Caco-2 (cell line): ENCODE data around the gene KRTAP9-6. TPM values are rescaled to one million over a fixed set of nuclear protein-coding genes. Genes with fewer than 3 reads are reported as not detected.

Source experiments
- BruUV-seq: library from RNA; stranded (reverse); fragments of 400-500 nt; replicated peaks from 2 replicates; lab custom pipeline; 2021; lab: Mats Ljungman, UMichigan
- CTCF ChIA-PET: fragments of 300-600 bp; sonication (Branson Sonifier 250); formaldehyde crosslinking; loops from one replicate; lab custom pipeline; 2022; ENCODE audit warnings: antibody characterized with exemption; lab: Charles Lee
- POLR2A ChIA-PET: fragments of 300-600 bp; sonication (Branson Sonifier 250); formaldehyde crosslinking; loops from one replicate; lab custom pipeline; 2022; ENCODE audit warnings: antibody characterized with exemption; lab: Charles Lee
- DNase-seq, 2 experiments: peaks; one replicate each; pipeline versions ENCODE4 v3.0.0 to v3.0.0-alpha.2; 2020 to 2022
- H3K27me3 ChIP-seq: replicated peaks from 2 replicates; pipeline ENCODE4 v1.6.0; 2011; ENCODE audit warnings: low read length; ENCODE audit not compliant: control insufficient read depth, insufficient read depth
- H3K36me3 ChIP-seq: 2 replicates; pipeline ENCODE4 v1.5.1; 2011; ENCODE audit warnings: low read length; ENCODE audit not compliant: control insufficient read depth, insufficient read depth
- H3K4me1 ChIP-seq: fragments of 250-450 bp; sonication (Bioruptor Pico); 2 replicates; pipeline ENCODE4 v1.5.1; 2020; ENCODE audit warnings: mild to moderate bottlenecking
- H3K4me3 ChIP-seq: 2 replicates; pipeline ENCODE4 v1.5.1; 2011; ENCODE audit warnings: low read depth, mild to moderate bottlenecking, control low read depth, low read length
- H3K9me3 ChIP-seq: fragments of 250-450 bp; sonication (Bioruptor Pico); 2 replicates; pipeline ENCODE4 v1.5.1; 2020; ENCODE audit warnings: mild to moderate bottlenecking, moderate library complexity
- H3K27ac Mint-ChIP-seq: one replicate; pipeline ENCODE4 v1.8.0; 2022; ENCODE audit warnings: mixed read lengths; ENCODE audit not compliant: unreplicated experiment
- H3K27me3 Mint-ChIP-seq: one replicate; pipeline ENCODE4 v1.8.0; 2022; ENCODE audit warnings: mixed read lengths; ENCODE audit not compliant: insufficient read depth, unreplicated experiment
- H3K36me3 Mint-ChIP-seq: one replicate; pipeline ENCODE4 v1.8.0; 2022; ENCODE audit warnings: mild to moderate bottlenecking, mixed read lengths; ENCODE audit not compliant: insufficient read depth, unreplicated experiment
- H3K4me1 Mint-ChIP-seq: one replicate; pipeline ENCODE4 v1.8.0; 2022; ENCODE audit warnings: low read depth, mixed read lengths; ENCODE audit not compliant: unreplicated experiment
- H3K4me3 Mint-ChIP-seq: one replicate; pipeline ENCODE4 v1.8.0; 2022; ENCODE audit warnings: mild to moderate bottlenecking, moderate library complexity, mixed read lengths; ENCODE audit not compliant: unreplicated experiment
- H3K9me3 Mint-ChIP-seq: one replicate; pipeline ENCODE4 v1.8.0; 2022; ENCODE audit warnings: mixed read lengths; ENCODE audit not compliant: unreplicated experiment
- intact Hi-C: fragments of 100-400 bp; cut with micrococcal nuclease; formaldehyde crosslinking; loops from one replicate; pipeline ENCODE4 v1.10.0; 2022; ENCODE audit not compliant: unreplicated experiment
- total RNA-seq: library from RNA; stranded (reverse); gene quantifications from 2 replicates; pipeline ENCODE4 v1.2.3, GENCODE V29; 2022
- TF ChIP-seq, protein P1 (sequence below), 2 experiments: fragments of 200-600 bp in 1 of 2; IDR thresholded peaks; 1 replicate in 1 of 2; 2 replicates in 1 of 2; pipeline versions ENCODE4 v1.5.1 to v1.8.0; 2011 to 2022; ENCODE audit warnings: antibody characterized with exemption in 1 of 2, control low read depth in 1 of 2, inconsistent platforms in 1 of 2, low read depth in 1 of 2, low read length in 1 of 2, mild to moderate bottlenecking in 1 of 2, moderate library complexity in 1 of 2; ENCODE audit not compliant: insufficient read depth in 1 of 2, severe bottlenecking in 1 of 2, unreplicated experiment in 1 of 2

Gene KRTAP9-6
- total RNA-seq, 1 experiment from 2014 or later: not detected

DNA sequence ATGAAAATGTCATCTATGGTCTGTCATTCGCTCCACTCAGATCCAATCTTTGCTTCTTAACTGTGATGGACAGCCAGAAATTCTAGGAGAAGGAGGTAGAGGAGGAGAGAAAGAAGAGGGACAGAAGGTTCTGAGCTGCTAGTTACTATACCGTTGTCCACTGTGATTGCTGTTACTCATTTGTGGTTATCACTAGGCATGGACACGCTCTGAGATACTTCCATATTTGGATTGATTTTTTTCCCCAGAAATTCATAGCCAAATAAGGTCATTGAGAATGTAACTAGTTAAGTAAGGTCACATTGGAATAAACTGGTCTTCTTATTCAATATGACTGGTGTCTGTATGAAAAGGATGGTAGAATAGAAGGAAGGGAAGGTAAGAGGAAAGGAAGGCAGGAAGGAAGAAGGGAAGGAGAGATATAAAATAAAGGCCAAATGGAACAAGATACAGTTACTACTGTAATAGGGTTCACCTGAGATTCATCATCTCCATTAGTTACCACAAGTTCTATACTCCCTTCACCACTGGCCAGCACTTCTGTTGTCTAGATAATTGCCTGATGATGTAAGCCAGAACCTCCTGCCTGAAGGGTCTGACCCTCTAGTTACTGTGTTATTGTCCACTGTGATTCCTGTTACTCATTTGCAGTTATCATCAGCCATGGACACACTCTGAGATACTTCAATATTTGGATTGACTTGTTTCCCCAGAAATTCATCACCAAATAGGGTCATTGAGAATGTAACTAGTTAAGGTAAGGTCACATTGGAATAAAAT lies 13.2 kb downstream of the KRTAP9-6 start:
- Mint-ChIP-seq H3K4me1 (peaks cover 9% of the 10 kb centered on the region), H3K4me3 (no peak overlapping the region), H3K27me3 (no peaks in the 10 kb centered on the region), H3K27ac (no peak overlapping the region), H3K9me3 (no peaks in the 10 kb centered on the region), H3K36me3 (no peaks in the 10 kb centered on the region)
- Histone ChIP-seq H3K4me1 (peaks cover under 1% of the 10 kb centered on the region), H3K9me3 (no peaks in the 10 kb centered on the region), H3K36me3 (no peaks in the 10 kb centered on the region), H3K4me3 (no peak overlapping the region), H3K27me3 (no peaks in the 10 kb centered on the region)
- TF ChIP-seq, protein P1, sequence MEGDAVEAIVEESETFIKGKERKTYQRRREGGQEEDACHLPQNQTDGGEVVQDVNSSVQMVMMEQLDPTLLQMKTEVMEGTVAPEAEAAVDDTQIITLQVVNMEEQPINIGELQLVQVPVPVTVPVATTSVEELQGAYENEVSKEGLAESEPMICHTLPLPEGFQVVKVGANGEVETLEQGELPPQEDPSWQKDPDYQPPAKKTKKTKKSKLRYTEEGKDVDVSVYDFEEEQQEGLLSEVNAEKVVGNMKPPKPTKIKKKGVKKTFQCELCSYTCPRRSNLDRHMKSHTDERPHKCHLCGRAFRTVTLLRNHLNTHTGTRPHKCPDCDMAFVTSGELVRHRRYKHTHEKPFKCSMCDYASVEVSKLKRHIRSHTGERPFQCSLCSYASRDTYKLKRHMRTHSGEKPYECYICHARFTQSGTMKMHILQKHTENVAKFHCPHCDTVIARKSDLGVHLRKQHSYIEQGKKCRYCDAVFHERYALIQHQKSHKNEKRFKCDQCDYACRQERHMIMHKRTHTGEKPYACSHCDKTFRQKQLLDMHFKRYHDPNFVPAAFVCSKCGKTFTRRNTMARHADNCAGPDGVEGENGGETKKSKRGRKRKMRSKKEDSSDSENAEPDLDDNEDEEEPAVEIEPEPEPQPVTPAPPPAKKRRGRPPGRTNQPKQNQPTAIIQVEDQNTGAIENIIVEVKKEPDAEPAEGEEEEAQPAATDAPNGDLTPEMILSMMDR (IDR thresholded peaks at IDR 0.05; ENCODE audit: insufficient read depth in 1 of 2, low read depth in 1 of 2, low read length in 1 of 2, severe bottlenecking in 1 of 2, unreplicated experiment in 1 of 2): no peak
- ChIA-PET POLR2A (no interaction called here), CTCF (no interaction called here)
- no peak for DNase-seq
- intact Hi-C loops: no loop called here
- BruUV-seq: no TSS peak

DNA sequence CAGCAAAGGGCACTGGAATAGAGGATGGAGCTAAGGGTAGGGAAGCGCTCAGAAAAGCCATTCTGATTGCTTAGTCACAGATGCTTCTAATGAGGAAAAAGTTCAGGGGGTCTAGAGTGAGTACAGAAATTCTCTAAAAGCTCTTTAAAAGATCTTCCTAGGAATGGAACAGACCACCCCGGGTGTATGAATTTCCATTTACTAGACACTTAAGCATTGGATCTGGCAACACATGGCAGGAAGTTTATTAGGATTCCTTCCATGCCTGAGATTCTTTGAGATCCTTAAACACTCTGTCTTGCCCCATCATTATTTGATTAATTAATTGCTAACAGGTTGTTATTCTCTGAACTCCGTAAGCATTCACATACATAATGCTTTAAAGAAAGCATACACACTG lies 18.9 kb downstream of the KRTAP9-6 start:
- CTCF ChIA-PET: no interaction called here
- Histone ChIP-seq H3K9me3 (peaks cover 2% of the 10 kb centered on the region; the same call in 1 of the 2 replicates), H3K36me3 (no peaks in the 10 kb centered on the region), H3K4me3 (no peak overlapping the region), H3K4me1 (peaks cover 31% of the 10 kb centered on the region), H3K27me3 (no peaks in the 10 kb centered on the region)
- Mint-ChIP-seq H3K4me3 (no peak overlapping the region), H3K27ac (no peak overlapping the region), H3K9me3 (peaks cover 9% of the 10 kb centered on the region), H3K36me3 (no peaks in the 10 kb centered on the region), H3K27me3 (no peaks in the 10 kb centered on the region), H3K4me1 (peaks cover 34% of the 10 kb centered on the region)
- POLR2A ChIA-PET: no interaction called here
- BruUV-seq: no TSS peak
- peak in 1 of 2 experiments; percentile 22 for DNase-seq
- TF ChIP-seq, protein P1 (IDR thresholded peaks at IDR 0.05; ENCODE audit: insufficient read depth in 1 of 2, low read depth in 1 of 2, low read length in 1 of 2, severe bottlenecking in 1 of 2, unreplicated experiment in 1 of 2): no peak
- intact Hi-C loops: loop anchor here (10.0 kb wide), 1 partner anchor 219 kb away; the partner anchor contains the start of genes KRTAP2-3 and KRTAP2-4

DNA sequence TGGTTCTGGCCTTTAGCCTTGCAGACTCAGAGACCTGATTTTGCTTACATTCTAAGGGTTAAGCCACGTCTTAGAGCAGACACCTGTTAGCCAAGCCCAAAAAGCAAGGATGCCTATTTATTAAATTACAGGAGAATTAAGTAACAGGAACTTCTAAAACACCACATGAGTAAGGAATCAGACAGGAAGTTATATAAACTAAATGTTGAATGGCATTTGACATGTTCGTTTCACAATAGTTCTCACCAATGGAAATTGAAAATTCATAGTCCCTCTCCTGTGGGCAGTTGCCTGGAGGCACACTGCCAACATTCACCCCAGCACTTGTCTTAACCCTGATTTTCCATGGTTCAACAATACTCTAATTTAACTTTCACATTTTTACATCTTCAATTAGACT lies 19.4 kb downstream of the KRTAP9-6 start:
- peaks cover 9% of the 10 kb centered on the region for H3K9me3 Mint-ChIP-seq
- ChIA-PET CTCF (no interaction called here), POLR2A (no interaction called here)
- Histone ChIP-seq H3K27me3 (no peaks in the 10 kb centered on the region), H3K4me3 (no peak overlapping the region), H3K9me3 (peaks cover 2% of the 10 kb centered on the region; the same call in 1 of the 2 replicates), H3K36me3 (no peaks in the 10 kb centered on the region), H3K4me1 (peaks cover 31% of the 10 kb centered on the region)
- BruUV-seq: no TSS peak
- intact Hi-C loops: loop anchor here (10.0 kb wide), 1 partner anchor 220 kb away; the partner anchor contains the start of genes KRTAP2-3 and KRTAP2-4
- no peaks in the 10 kb centered on the region for H3K27me3 Mint-ChIP-seq
- DNase-seq: no peak
- H3K27ac Mint-ChIP-seq: peak overlapping the region; percentile 32
- TF ChIP-seq, protein P1 (IDR thresholded peaks at IDR 0.05; ENCODE audit: insufficient read depth in 1 of 2, low read depth in 1 of 2, low read length in 1 of 2, severe bottlenecking in 1 of 2, unreplicated experiment in 1 of 2): no peak
- H3K36me3 Mint-ChIP-seq: no peaks in the 10 kb centered on the region
- peaks cover 34% of the 10 kb centered on the region for H3K4me1 Mint-ChIP-seq
- peak overlapping the region; percentile 32 for H3K4me3 Mint-ChIP-seq
